Measurements from ENCODE around the gene GALNT15.

GALNT15 gene

DNA sequence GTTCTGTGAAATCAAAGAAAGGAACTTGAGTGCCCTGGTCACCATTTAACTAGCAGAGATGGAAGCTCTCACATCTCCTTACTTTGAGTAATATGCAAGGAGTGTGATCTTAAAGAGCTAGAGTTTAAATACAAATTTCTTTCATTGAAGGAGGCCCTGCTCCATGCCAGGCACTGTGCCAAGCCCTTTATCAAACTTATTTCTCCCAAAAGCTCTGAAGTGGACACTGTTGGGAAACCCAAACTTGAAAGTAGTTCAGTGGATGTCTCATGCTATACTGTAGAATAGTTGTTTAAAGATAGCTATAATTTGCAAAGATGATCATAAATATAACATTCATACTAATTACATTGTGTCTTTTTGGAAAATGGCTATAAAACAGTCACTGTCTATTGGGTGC is 17.1 kb downstream of the GALNT15 start:
- DNase-seq (ENCODE audit: low read depth), result no peak
- TF ChIP-seq, protein P1, sequence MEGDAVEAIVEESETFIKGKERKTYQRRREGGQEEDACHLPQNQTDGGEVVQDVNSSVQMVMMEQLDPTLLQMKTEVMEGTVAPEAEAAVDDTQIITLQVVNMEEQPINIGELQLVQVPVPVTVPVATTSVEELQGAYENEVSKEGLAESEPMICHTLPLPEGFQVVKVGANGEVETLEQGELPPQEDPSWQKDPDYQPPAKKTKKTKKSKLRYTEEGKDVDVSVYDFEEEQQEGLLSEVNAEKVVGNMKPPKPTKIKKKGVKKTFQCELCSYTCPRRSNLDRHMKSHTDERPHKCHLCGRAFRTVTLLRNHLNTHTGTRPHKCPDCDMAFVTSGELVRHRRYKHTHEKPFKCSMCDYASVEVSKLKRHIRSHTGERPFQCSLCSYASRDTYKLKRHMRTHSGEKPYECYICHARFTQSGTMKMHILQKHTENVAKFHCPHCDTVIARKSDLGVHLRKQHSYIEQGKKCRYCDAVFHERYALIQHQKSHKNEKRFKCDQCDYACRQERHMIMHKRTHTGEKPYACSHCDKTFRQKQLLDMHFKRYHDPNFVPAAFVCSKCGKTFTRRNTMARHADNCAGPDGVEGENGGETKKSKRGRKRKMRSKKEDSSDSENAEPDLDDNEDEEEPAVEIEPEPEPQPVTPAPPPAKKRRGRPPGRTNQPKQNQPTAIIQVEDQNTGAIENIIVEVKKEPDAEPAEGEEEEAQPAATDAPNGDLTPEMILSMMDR (conservative IDR thresholded peaks at IDR 0.05; ENCODE audit: low read depth, low read length), result no peak
- no peak overlapping the region for H3K4me3 ChIP-seq (ENCODE audit: low read depth, low read length)

DNA sequence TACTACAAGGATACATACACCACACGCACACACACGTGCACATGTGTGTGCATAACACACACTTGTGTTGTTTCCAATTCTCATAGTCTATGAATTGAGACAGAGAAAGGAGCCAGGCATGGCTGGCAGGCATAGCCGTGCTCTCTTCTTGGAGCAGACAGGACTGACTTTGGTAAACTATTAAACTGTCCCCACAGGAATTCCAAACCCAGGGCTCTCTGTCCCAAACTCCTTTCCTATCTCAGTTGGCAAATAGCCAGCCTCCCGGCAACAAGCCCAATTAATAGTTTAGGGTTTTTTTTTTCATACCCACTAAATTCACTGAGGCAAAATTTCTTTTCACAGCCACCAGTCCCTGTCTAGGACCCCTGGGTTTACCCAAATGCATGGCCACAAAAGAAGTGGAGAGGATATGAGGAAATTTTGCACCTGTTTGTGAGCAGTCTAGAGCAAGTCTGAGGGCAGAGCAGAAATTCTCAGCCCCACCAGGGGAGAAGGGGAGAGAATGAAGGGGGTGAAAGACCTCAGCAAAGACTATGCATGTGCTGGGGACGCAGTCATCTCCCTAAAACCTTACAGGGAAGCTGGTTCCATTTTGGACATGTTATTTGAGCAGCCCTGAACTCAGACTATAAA is 17.8 kb downstream of the GALNT15 start:
- no peak for DNase-seq (ENCODE audit: low read depth)
- TF ChIP-seq, protein P1 (conservative IDR thresholded peaks at IDR 0.05; ENCODE audit: low read depth, low read length), result no peak
- H3K4me3 ChIP-seq (ENCODE audit: low read depth, low read length), result no peak overlapping the region

DNA sequence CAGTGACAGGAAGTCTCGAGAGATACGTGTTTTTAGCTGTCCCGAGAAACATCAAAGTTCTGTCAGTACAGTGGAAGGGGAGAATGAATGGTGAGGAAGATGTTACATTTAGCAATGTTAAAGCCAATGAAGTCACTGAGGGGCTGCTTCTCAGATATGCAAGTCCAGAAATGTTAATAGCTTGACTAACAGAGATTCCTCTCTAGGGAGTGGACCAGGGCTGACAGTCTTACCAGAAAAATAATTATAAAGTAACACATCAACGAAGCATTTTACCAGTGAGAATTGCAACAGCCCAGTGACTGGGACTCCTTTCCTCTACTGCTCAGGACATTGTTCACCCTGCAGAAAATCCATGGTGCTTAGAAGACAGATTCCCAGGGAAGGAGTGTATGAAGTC is 23.9 kb downstream of the GALNT15 start:
- no peak for DNase-seq (ENCODE audit: low read depth)
- no peak overlapping the region for H3K4me3 ChIP-seq (ENCODE audit: low read depth, low read length)
- TF ChIP-seq, protein P1 (conservative IDR thresholded peaks at IDR 0.05; ENCODE audit: low read depth, low read length), result no peak

DNA sequence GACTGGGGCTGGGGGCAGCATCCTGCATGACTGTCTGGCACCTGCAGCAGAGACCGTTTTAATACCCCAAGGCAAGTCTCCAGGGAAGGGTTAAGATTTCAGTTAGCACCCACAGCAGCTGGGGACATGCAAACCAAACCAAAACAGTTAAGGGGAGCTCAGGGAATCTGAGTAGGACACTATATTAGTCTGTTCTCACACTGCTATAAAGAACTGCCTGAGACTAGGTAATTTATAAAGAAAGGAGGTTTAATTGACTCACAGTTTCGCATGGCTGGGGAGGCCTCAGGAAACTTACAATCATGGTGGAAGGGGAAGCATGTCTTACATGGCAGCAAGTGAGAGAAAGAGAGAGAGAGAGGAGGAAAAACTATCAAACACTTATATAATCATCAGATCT is 25.3 kb downstream of the GALNT15 start:
- no peak for DNase-seq (ENCODE audit: low read depth)
- H3K4me3 ChIP-seq (ENCODE audit: low read depth, low read length), result no peak overlapping the region
- TF ChIP-seq, protein P1 (conservative IDR thresholded peaks at IDR 0.05; ENCODE audit: low read depth, low read length), result no peak

DNA sequence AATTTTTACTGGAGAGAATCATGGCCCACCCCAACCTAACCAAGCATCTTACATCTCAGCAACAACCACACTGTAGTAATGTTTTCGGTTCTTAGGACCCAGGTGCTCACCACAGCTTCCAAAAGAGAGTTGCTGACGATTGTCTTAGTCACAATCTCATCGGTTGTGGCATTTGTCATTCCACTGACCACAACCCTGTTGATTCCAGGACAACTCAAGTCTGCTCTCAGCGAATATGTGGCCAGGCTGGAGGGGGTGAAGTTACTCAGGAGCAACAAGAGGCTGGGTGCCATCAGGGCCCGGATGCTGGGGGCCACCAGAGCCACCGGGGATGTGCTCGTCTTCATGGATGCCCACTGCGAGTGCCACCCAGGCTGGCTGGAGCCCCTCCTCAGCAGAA is 25.9 kb downstream of the GALNT15 start:
- H3K4me3 ChIP-seq (ENCODE audit: low read depth, low read length), result no peak overlapping the region
- no peak for DNase-seq (ENCODE audit: low read depth)
- TF ChIP-seq, protein P1 (conservative IDR thresholded peaks at IDR 0.05; ENCODE audit: low read depth, low read length), result no peak

DNA sequence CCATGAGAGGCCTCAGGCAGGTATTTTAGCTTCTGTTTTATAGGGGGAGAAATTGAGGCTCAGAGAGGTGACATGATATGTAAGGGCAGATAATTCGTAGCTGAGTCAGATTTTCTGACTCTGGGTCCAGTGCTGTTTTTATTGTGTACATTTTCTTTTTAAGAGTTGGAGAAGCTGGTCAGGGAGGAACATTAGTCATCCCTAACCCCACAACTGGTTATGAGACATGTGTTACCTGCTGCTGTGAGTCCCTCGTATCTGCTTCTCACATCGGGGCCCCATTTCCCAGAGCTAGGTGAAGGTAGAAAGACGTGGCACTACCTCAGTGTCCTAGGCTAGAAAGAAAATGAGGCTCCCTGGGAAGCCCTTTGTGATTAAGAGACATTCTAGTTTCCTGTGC is 28.6 kb downstream of the GALNT15 start:
- no peak overlapping the region for H3K4me3 ChIP-seq (ENCODE audit: low read depth, low read length)
- TF ChIP-seq, protein P1 (conservative IDR thresholded peaks at IDR 0.05; ENCODE audit: low read depth, low read length), result no peak
- DNase-seq (ENCODE audit: low read depth), result peak; percentile 55

Measured in choroid plexus epithelial cell (primary cell).